NCI-H1694 (cell line): ENCODE results near the gene PLCE1.

Experiments used
- DNase-seq: peaks from one replicate; lab custom pipeline; 2025; lab: John Stamatoyannopoulos, UW

PLCE1 gene

DNA sequence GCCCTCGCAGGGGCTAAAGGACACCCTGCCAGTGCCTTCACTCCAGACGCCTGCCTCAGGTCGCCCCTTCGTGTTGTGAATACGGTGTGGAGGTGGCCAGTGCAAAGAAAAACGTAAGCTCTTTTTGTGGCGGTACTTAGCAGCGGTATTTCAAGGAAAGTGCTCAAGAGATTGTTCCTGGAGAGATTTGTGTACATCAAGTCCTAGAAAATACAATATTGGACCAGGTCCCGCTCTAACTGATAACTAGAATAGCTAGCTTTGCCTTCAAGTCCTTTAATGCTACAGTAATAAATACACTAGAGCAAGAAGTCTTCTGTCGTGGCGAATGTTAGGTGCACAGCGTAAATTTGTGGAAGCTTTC is 689 bp downstream of the PLCE1 start:
- DNase-seq = no peak

DNA sequence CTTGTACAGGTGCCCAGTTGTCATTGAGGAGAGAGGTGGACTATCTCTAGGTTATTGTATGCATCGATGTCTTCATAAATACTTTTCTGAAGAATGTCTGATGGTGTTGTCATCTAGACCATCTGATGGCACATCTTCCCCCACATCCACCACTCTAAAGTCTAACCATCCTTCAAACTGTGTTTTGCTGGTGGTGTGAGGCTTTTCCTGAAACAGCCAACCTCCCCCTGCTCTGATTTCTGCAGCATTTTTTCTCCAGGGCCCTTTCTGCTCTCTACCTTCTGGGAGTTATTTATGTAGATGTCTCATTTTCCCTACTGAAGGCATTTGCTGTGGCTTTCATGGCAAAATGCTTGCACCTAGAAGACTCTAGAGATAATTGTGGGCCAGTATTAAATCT is 1.5 kb downstream of the PLCE1 start:
- DNase-seq = no peak

DNA sequence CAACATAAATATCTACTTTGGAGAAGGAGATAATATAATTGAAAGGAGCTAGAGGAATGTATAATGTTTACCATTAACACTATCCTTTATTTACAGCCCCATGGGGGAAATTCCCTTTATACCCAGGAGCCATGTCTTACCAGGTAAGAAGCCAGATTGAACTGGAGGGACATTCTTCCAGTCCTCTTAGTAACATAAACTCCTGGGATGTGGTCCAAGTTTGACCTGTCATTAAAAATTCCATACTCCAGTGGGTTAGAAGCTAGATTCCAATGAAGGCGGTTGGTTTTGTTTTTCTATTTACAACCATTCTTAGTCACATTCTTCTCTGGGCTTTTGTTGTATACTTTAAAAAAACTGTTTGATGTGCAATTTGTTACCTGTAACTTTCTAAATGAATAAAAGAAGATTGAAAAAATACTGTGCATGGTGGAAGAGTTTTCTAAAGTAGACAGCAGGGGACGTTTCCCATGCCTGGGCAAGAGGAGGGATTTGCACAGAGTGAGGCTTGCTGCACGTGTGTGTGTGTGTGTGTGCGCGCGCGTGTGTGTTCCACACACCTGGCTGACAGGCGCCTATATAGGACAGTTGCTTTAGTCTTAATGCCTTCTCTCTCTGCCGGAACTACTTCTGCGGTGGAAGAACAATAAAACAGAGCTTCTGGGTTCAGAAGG is 2.0 kb downstream of the PLCE1 start:
- DNase-seq = no peak

DNA sequence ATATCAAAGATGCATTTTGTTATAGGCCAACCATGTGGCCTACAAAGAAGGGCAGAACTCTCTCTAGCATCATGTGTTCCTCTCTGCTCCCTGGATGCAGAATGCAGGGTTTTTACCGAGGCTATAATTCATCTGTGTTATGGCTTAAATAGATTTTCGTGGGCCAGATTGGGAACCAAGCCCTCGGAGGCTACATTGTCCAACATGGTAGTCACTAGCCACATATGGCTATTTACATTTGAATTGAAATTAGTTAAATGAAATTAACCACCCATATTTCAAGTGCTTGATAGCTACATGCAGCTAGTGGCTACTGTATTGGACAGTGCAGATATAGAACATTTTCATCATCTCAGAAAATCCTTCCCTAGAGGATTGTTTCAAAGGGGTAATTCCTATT is 2.8 kb downstream of the PLCE1 start:
- no peak for DNase-seq

DNA sequence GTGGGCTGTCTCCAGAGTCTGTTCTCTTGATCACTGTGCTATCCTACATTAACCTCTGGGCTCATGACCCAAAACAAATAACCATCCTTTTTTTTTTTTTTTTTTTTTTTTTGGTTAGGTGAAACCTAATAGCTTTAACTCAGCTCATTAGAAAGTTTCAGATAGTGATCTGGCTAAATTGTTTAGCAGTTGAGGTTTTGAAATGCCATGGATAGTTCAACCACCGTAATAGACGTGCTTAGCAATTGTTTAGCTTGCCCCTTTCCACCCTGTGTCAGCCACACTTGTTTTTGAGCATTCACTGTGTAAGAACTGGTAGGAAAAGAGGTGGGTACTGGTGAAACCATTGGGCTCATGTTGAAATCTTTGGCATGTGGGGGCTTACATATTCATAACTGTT is 3.8 kb downstream of the PLCE1 start:
- DNase-seq = no peak

DNA sequence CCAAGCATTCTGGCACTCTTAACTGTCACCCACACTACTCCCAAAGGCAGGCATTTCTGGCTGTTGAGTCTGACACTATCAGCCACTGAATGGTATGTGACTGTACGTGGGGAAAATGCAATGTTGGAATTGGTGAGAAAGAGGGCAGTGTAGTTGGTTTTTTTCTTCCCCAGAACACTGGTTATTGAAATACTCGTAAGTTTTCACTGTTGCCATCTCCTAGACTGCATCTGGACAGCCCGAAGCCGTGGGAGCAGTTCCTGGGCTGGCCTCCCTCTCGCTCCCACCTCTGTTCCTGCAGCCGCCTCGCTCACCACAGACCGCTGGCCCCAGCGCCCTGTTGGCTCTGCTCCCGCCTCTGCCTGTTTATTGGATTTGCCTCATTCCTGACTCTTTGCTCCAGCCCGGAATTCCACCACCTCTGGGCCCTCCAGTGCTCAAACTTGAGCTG is 5.7 kb downstream of the PLCE1 start:
- no peak for DNase-seq

DNA sequence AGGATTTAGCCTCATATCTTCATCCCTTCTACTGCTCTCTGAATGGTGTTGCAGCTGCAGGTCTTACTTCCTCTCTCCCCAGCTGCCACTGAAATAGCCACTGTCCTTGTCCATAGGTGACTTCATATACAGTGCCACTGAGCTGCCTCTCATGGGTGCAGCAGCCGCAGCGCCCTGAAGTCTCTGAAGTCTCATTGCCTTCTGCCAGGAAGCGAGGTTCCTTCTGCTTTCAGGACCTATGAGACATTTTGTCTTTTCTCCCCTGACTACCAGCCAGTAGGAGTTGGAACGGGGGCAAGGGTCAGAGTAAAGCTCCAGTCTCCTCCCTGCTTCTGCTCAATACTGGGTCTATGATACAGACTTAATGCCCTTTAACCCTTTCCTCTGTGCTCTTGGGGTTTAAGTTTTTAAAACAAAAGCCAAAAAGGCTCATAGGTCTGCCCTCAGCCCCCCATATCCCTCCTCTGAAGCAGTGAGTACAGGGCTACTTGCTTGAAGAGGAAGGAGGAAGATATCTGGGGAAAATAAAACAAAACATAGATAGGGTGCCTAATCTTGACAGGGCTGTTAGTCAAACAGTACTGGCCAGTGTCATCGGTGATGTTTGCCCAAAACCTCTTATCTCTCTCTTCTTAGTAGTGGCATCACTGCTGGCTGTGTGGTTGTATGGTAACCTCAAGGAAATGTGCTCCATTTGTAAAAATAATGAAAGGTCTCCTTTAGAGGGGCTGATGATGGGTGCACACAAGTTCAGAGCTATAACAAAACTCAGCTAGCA is 7.1 kb downstream of the PLCE1 start:
- no peak for DNase-seq

DNA sequence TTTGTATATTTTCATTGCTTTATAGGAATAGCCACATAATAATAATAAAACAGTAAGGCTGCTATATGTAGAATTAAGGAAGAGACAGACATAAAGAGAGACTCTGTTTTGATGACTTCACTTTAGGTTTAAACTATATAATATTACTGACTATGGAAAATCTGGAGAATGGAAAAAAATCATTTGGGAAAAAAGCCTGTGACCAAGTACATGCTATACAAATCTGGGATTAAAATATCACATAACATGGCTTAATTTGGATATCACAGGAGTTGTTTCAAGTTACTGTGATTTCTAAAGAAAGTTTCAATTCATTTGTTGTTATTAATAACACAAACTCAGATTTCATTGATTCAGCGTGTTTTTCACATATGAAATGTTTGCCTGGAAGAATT is 7.7 kb downstream of the PLCE1 start:
- no peak for DNase-seq

DNA sequence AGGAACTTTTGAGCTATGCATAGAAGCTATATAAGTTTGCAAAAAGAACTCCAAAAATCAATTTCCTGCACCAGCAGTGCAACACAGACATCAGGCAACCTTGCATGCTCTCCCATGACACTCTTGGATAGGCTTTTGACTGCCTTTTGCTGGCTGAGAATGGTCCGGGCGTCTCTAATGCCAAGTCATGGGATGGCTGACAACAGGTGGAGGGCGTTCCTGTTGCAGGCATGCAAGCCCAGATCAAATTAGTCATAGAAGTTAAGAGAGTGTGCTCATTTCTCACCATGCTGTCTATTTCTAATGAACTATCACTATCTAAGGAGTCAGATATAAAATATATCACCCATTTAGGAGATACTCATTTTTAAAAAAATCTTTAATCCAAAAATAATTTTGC is 8.4 kb downstream of the PLCE1 start:
- DNase-seq = no peak

DNA sequence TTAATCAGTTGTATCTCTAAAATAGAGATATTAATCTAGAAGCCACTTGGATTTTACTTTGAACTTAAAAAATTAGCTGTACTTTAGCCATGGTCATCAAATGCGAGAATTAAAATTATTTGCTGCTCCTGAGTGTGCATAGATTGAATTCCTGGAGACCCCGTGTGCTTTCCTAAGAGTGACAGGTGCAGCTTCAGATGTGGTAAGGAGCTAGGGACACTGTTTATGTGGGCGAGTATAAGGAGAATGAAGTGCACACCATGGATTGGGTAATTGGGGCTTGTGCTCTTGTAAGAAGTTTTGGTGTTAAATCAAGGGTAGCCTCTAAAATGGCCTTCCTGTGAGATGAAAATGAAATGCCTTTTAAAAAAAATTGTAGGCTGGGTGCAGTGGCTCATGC is 9.8 kb downstream of the PLCE1 start:
- no peak for DNase-seq

DNA sequence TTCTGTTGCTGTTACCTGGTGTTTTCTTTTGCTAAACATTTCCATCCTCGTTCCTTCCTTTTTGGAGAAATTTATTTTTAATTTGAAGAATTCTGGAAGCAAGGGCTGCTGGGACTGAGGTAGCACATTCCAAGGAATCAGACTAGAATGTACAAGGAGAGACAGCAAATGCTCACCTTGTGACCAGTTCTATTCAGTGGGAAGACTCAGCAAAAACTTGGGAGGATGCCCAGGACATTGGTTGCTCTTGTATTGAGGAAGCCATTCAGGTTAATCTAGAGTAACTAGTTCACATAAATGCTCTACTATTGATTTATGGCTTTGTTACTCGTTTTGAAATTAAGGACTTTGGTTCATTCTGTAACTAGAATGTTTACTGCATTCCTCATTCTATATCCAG is 11.3 kb downstream of the PLCE1 start:
- DNase-seq = no peak

DNA sequence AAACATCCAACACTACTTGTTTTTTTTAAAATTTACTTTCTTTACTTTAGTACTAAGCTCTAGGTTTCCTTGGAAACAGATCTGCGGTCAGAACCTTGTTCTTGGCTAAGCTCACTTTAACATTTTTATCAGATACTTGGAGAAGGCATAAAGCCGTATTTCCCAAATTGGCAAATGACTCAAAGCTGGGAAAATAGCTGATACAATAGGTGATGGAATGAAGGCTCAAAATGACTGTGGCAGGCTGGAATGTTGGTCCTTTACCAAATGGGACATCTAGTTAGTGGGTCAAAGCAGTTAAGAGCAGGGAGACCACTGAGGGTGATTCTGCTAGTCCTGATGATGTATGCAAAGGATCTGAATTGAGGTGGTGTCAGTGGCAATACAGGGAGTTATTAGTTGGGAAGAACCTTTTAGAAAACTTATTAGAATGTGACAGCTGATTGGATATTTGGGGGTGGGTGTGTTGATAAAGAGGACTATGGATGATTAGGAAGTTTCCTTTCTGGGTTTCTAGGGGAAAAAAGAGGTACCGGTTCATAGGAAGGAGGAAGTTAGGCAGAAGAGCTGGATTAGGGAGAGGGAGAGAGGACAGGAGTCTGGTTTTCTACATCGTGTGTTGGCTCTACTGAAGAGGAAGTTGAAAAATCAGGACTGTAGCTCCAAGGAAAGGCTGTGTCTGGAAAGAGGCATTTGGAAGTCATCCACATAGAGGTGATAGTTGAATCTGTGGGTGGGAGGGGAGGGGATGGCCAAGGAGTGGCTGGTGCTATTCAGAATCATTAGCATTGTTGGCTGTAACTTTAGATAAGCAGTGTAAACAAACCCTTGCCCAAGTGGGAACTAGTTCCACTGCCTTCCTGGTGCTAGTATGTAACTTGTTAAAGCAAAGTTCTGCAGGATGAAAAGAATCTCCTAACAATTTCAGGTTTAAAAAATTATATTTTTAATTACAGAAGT is 13.1 kb downstream of the PLCE1 start:
- no peak for DNase-seq

DNA sequence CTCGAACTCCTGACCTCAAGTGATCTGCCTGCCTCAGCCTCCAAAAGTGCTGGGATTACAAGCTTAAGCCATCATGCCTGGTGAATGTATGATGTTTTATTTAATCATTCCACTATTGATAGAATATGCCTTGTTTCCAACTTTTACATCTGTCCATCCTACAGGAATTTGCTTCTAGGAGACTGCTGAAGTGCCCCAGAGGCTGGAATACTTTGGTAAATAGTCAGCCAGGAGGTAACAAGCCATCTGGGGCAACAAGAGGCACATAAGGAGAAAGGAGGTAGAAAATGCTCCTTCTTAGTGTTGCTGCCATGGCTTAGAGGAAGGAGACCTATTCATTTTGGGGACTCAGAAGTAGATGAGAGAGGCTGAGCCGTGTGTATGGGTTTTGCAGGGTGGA is 14.8 kb downstream of the PLCE1 start:
- no peak for DNase-seq

DNA sequence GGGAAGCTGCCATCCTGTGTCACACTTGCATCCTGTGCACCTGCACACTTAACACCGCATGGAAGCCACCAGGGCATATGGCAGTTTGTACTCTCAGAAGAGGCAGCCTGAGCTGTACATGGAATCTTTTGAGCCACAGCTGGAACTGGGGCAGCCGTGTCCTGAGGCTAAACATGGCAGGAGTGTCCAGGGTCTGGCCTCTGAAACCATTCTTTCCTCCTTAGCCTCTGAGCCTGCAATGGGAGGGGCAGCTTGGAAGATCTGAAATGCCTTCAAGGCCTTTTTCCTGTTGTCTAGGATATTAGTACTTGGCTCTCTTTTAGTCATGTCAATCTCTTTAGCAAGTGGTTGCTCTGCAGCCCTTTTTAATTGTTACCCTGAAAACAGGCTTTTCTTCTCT is 16.4 kb downstream of the PLCE1 start:
- no peak for DNase-seq

DNA sequence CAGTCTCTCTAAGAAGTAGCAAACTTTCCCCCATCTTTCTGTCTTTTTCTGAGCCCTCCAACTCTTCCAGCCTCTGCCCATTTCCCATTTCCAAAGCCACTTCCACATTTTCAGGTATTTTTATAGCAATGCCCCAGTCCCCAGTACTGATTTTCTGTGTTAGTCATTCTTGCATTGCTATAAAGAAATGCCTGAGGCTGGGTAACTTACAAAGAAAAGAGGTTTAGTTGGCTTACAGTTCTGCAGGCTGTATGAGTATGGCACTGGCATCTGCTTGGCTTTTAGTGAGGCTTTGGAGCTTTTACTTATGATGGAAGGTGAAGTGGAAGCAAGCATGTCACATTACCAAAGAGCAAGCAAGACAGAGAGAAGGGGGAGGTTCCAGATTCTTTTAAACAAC is 17.2 kb downstream of the PLCE1 start:
- DNase-seq = no peak

DNA sequence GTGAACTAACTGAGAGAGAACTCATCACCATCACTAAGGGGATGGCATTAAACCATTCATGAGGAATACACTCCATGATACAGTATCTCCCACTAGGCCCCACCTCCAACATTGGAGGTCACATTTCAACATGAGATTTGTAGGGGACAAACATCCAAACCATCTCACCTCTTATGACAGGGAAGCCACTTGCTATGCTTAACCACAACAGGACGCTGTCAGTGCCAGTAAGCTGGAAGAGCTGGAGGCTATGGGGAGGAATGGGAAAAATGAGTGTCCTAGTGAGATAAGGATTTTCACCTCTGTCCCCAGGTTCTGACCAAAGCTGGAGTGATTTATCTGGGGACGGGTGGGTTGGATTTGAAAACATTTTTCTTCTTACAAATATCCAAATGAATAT is 17.6 kb downstream of the PLCE1 start:
- DNase-seq = no peak

DNA sequence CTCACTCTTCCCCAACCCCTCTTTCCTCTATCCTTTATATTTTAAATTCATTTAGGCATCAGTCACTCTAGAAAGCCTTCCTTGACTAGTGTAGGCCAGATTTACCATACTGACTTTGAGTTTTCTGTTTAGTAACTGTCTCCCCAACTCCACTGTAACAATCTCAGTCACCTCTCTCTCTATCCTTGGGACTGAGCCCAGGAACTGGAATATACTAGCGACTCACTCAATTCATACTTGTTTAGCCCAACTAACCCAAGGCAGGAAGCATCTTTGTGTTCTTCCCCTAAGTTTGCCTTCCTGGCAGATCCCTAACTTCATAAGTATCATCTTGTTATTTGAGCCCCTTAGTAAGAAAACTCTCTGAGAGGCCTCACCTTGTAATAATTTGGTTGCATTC is 19.1 kb downstream of the PLCE1 start:
- no peak for DNase-seq

DNA sequence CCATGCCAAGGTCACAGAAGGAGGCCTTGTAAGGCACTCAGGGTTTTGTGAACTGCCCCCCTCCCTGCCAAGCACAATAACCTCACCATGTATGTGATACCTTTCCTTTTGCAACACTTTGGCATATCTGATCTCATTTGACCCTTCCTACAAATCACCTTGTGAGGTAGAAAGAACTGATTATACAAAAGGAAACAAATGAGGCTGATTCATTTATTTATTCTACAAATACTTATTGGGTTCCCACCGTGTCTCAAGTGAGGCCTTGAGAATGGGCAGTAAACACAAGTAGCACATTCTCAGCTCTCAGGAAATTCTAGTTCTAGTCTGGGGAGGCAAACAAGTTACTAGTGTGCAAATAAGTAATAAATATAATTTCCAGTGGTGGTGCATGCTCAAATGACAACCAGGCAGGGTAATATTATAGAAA is 19.6 kb downstream of the PLCE1 start:
- no peak for DNase-seq

DNA sequence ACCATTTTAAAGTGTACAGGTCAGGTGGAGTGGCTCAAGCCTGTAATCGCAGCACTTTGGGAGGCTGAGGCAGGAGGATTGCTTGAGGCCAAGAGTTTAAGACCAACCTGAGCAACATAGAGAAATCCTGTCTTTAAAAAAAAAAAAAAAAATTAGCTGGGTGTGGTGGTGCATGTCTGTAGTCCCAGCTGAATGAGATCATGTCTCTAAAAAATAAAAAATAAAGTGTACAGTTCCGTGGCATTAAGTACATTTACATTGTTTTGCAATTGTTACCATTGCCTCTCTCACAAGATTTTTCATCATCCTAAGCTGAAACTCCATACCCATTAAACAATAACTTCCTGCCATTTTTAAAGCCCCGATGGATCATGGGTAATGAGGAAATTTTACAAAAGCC is 20.6 kb downstream of the PLCE1 start:
- no peak for DNase-seq

DNA sequence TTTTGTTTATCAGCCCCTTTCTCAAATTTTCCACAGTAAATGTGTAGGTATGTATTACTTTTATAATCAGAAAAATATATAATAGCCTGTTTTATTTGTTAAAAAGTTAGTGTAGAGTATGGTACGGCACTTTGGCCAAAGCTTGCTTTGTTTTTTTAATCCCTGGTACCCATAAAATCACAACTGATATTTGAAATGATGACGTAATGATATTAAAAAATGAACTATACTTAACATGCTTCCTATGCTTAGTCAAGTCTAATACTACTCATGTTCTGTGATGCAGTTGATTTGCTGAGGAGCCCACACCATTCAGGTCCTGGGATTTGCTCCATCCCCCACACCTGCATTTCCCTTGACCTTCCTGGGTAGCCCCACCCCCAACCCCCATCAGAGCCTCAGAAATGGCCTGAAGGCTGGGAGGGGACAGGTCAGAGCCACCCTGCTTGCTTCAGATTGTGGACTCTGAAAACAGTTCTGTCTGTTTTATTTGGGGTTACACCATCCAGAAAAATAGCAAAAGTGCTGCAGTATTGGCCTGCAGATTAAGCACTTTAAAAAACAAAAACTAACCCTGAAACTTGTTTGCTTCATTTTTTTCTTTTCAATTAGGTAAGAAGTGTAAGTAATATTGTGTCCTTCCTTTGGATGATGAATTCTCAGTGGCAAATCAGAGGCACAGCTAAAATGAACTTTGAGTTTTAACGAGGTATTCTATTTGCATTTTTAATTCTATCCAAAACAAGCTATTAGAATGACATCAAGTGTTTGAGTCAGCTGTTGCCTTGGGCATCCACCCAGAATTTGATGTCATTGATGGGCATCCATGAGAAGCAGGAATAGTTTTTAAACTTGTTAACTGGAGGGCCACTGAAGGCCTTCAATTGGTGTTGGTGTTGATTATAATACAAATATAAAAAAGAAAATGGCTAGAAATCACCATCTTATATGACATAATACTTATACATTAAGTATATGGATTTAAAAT is 23.3 kb downstream of the PLCE1 start:
- DNase-seq = no peak

DNA sequence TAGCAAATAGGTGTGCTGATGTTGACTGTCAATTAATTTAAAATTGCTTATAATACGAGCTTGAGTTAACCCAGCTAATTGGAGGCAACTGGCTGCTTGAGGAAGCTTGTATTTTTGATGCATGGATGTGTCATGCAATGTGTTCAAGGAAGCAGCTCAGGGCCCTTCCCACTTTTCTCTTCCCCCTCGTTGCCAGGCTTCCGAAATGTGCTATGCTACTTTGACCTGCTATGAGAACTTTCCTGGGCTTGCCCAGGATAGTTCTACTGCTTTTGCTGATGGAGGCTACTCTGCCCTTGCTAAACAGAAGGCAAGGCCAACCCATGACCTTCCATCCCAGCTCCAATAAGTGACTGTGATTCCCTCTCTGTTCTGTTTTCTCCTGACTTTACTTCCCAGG is 24.4 kb downstream of the PLCE1 start:
- DNase-seq = no peak

DNA sequence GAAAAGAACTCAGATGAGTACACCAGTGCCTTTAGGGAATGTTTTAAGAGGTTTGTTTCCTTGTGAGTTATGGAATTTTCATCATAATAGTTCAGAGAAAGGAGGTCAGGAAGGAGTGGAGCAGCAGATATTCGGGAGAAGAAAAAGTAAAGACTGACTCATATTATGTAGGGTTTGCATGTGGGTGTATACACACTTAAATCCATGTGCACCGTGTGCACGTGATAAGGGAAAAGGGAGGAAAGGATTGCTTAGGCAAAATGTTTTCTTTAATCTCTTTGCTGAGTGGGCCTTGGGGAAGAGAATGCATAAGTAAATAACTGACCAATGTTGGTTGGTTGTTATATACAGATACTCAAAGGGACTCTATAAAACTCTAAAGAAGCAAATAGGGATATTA is 30.2 kb downstream of the PLCE1 start:
- DNase-seq = no peak
